Liver (tissue), 3 donors: ENCODE results near the gene C7orf57.

Source experiments
- JUND ChIP-seq, 2 donors: IDR thresholded peaks; 2 replicates each; pipeline ENCODE4 v1.6.1; 2016; ENCODE audit warnings: antibody characterized with exemption in 2 of 2
- RAD21 ChIP-seq, 2 donors: IDR thresholded peaks; 2 replicates each; pipeline ENCODE4 v1.6.1; 2016; ENCODE audit warnings: antibody characterized with exemption in 2 of 2, mild to moderate bottlenecking in 2 of 2
- RXRA ChIP-seq, 2 donors: IDR thresholded peaks; 2 replicates each; pipeline ENCODE4 v1.6.1; 2017 to 2018; ENCODE audit warnings: antibody characterized with exemption in 2 of 2, mild to moderate bottlenecking in 1 of 2
- SP1 ChIP-seq: IDR thresholded peaks from 2 replicates; pipeline ENCODE4 v1.6.1; 2018; ENCODE audit warnings: antibody characterized with exemption, mild to moderate bottlenecking
- TF ChIP-seq, protein P1 (sequence below): fragments of 150-350 bp; IDR thresholded peaks from 2 replicates; pipeline ENCODE4 v1.5.1; 2017; ENCODE audit warnings: improper control_type of control experiment, low read depth, low read length; ENCODE audit not compliant: missing input control
- TF ChIP-seq, protein P2 (sequence below): IDR thresholded peaks from 2 replicates; pipeline ENCODE4 v1.6.1; 2016; ENCODE audit warnings: antibody characterized with exemption, mild to moderate bottlenecking
- TF ChIP-seq, protein P3 (sequence below): IDR thresholded peaks from 2 replicates; pipeline ENCODE4 v1.6.1; 2016; ENCODE audit warnings: antibody characterized with exemption
- donor health status: healthy.
- donor health status: healthy.

DNA sequence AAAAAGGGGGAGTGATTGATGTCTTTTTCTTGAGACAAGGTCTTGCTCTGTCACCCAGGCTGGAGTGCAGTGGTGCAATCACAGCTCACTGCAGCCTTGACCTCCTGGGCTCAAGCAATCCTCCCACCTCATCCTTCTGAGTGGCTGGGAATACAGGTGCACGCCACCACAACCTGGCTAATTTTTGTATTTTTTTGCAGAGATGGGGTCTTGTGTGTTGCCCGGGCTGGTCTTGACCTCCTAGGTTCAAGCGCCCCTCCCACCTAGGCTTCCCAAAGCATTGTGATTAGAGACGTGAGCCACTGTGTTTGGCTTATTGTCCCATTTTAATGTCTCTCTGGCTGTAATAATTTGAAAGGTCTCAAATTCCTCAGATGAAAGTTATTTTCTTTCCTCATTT is 75.5 kb downstream of the C7orf57 start:
- TF ChIP-seq, protein P1, sequence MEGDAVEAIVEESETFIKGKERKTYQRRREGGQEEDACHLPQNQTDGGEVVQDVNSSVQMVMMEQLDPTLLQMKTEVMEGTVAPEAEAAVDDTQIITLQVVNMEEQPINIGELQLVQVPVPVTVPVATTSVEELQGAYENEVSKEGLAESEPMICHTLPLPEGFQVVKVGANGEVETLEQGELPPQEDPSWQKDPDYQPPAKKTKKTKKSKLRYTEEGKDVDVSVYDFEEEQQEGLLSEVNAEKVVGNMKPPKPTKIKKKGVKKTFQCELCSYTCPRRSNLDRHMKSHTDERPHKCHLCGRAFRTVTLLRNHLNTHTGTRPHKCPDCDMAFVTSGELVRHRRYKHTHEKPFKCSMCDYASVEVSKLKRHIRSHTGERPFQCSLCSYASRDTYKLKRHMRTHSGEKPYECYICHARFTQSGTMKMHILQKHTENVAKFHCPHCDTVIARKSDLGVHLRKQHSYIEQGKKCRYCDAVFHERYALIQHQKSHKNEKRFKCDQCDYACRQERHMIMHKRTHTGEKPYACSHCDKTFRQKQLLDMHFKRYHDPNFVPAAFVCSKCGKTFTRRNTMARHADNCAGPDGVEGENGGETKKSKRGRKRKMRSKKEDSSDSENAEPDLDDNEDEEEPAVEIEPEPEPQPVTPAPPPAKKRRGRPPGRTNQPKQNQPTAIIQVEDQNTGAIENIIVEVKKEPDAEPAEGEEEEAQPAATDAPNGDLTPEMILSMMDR: no peak
- TF ChIP-seq RXRA (IDR thresholded peaks at IDR 0.05): no peak
- TF ChIP-seq, protein P2, sequence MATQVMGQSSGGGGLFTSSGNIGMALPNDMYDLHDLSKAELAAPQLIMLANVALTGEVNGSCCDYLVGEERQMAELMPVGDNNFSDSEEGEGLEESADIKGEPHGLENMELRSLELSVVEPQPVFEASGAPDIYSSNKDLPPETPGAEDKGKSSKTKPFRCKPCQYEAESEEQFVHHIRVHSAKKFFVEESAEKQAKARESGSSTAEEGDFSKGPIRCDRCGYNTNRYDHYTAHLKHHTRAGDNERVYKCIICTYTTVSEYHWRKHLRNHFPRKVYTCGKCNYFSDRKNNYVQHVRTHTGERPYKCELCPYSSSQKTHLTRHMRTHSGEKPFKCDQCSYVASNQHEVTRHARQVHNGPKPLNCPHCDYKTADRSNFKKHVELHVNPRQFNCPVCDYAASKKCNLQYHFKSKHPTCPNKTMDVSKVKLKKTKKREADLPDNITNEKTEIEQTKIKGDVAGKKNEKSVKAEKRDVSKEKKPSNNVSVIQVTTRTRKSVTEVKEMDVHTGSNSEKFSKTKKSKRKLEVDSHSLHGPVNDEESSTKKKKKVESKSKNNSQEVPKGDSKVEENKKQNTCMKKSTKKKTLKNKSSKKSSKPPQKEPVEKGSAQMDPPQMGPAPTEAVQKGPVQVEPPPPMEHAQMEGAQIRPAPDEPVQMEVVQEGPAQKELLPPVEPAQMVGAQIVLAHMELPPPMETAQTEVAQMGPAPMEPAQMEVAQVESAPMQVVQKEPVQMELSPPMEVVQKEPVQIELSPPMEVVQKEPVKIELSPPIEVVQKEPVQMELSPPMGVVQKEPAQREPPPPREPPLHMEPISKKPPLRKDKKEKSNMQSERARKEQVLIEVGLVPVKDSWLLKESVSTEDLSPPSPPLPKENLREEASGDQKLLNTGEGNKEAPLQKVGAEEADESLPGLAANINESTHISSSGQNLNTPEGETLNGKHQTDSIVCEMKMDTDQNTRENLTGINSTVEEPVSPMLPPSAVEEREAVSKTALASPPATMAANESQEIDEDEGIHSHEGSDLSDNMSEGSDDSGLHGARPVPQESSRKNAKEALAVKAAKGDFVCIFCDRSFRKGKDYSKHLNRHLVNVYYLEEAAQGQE: no peak
- TF ChIP-seq, protein P3, sequence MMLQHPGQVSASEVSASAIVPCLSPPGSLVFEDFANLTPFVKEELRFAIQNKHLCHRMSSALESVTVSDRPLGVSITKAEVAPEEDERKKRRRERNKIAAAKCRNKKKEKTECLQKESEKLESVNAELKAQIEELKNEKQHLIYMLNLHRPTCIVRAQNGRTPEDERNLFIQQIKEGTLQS: no peak
- TF ChIP-seq SP1: no peak
- TF ChIP-seq RAD21 (IDR thresholded peaks at IDR 0.05): no peak
- TF ChIP-seq JUND (IDR thresholded peaks at IDR 0.05): no peak
